ENCODE measurements around the gene NTRK2.

NTRK2 gene

DNA sequence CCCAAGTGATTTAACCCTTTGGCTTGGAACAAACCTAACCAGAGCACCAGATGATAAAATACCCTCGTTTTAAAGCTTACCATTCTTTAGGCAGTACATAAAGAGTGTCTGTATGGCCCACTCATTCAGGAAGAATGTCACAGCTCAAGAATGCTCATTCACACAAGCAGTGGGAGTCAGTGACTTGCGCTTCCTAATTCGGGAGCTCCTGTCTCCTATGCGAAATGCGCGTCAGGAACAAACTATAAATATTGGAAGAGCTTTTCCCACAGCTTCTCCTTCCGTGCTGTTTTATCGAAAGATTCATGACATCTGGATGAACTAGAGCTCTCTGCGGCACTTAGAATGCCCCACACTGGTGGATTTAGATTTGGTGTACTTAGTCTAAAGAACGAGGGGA, 66.6 kb downstream of the NTRK2 start:
- H3K27ac Mint-ChIP-seq, result no peak overlapping the region
- no peak overlapping the region for H3K4me3 Mint-ChIP-seq
- no peak for DNase-seq
- ATAC-seq (replicated peaks), result no peak
- peaks cover 0 to 5% of the 10 kb centered on the region in 2 donors for H3K9me3 Mint-ChIP-seq
- H3K27me3 Mint-ChIP-seq, result peaks cover 0 to 5% of the 10 kb centered on the region in 2 donors
- H3K36me3 Mint-ChIP-seq, result no peaks in the 10 kb centered on the region
- no peaks in the 10 kb centered on the region for H3K4me1 Mint-ChIP-seq

DNA sequence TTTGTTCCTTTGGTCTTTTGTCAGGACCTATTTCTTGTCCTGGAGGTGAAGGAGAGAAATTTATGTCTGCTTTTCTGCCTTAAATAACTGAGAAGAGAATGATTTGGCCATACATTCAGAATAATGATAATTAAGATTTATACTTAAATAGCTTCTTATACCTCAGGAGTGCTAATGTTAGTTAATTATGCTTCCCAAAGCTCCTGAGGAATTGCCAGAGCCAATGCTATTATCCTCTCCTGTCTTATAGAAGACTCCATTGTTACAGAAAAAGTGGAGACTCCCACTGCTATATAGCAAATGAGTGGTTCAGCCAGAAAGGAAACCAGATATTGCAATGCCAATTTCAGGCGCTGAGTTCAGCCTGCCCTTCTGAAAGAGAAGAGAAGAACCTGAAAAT, 67.0 kb downstream of the NTRK2 start:
- Mint-ChIP-seq H3K4me1 (no peaks in the 10 kb centered on the region), H3K27me3 (peaks cover 0 to 5% of the 10 kb centered on the region in 2 donors), H3K9me3 (peaks cover 0 to 5% of the 10 kb centered on the region in 2 donors), H3K36me3 (no peaks in the 10 kb centered on the region), H3K27ac (no peak overlapping the region), H3K4me3 (no peak overlapping the region)
- ATAC-seq (replicated peaks) (no peak), DNase-seq (no peak)

GRCh38 chr9:84738353-84738752, 68.8 kb downstream of the NTRK2 start:
- H3K9me3 Mint-ChIP-seq, result peaks cover 0 to 5% of the 10 kb centered on the region in 2 donors
- H3K27ac Mint-ChIP-seq, result no peak overlapping the region
- DNase-seq (no peak), ATAC-seq (replicated peaks) (no peak)
- no peaks in the 10 kb centered on the region for H3K36me3 Mint-ChIP-seq
- no peaks in the 10 kb centered on the region for H3K4me1 Mint-ChIP-seq
- H3K27me3 Mint-ChIP-seq, result peaks cover 0 to 5% of the 10 kb centered on the region in 2 donors
- no peak overlapping the region for H3K4me3 Mint-ChIP-seq

GRCh38 chr9:84742261-84742660, 72.7 kb downstream of the NTRK2 start:
- Mint-ChIP-seq H3K27me3 (no peaks in the 10 kb centered on the region), H3K9me3 (no peaks in the 10 kb centered on the region), H3K4me3 (no peak overlapping the region), H3K36me3 (no peaks in the 10 kb centered on the region), H3K4me1 (no peaks in the 10 kb centered on the region), H3K27ac (no peak overlapping the region)
- DNase-seq, result no peak
- ATAC-seq (replicated peaks), result no peak

DNA sequence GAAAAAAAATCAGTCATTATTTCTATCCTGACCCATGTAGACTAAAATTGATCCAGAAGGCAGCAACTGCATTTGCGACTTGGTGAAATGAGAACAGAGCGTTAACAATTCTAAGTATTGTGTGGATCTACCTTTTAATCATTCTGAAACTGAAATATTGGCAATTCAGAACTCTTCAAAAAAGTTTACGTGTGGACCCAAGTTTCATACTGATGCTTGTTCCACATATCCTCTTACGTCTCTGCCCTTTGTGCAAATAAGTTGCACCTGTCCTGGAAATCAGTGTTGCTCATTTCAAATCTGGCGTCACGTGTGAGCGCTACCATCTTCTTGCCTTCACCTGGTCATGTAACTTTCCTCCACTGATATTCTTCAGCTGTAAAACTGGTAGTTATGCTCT, 74.7 kb downstream of the NTRK2 start:
- peak in 1 of 2 donors; percentile 39 for ATAC-seq (replicated peaks)
- H3K9me3 Mint-ChIP-seq, result no peaks in the 10 kb centered on the region
- no peak overlapping the region for H3K4me3 Mint-ChIP-seq
- H3K4me1 Mint-ChIP-seq, result no peaks in the 10 kb centered on the region
- no peak overlapping the region for H3K27ac Mint-ChIP-seq
- no peaks in the 10 kb centered on the region for H3K27me3 Mint-ChIP-seq
- H3K36me3 Mint-ChIP-seq, result no peaks in the 10 kb centered on the region
- no peak for DNase-seq

DNA sequence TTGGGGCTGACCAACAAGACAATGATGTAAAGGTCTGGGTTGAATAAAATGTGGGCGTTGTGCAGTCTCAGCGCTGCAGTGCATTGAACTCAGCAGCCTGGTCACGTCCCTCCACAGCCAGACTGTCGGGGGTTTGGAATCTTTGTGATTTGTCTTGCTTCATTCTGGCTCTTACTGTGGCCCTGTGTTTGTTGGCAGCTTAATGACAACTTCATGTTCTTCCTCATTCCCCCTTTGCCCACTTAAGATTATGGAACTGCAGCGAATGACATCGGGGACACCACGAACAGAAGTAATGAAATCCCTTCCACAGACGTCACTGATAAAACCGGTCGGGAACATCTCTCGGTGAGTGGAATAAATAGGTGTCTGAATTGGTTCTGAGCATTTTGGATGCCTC, 75.2 kb downstream of the NTRK2 start:
- no peak for ATAC-seq (replicated peaks)
- H3K4me1 Mint-ChIP-seq, result no peaks in the 10 kb centered on the region
- H3K27me3 Mint-ChIP-seq, result no peaks in the 10 kb centered on the region
- H3K27ac Mint-ChIP-seq, result no peak overlapping the region
- no peak for DNase-seq
- H3K4me3 Mint-ChIP-seq, result no peak overlapping the region
- H3K36me3 Mint-ChIP-seq, result no peaks in the 10 kb centered on the region
- H3K9me3 Mint-ChIP-seq, result no peaks in the 10 kb centered on the region

- DNase-seq (no peak), ATAC-seq (replicated peaks) (peak in 1 of 2 donors; percentile 69)
- Mint-ChIP-seq H3K9me3 (no peaks in the 10 kb centered on the region), H3K27ac (no peak overlapping the region), H3K27me3 (no peaks in the 10 kb centered on the region), H3K4me3 (no peak overlapping the region), H3K4me1 (no peaks in the 10 kb centered on the region), H3K36me3 (no peaks in the 10 kb centered on the region)
Observed at GRCh38 chr9:84748112-84748511, 78.6 kb downstream of the NTRK2 start.

DNA sequence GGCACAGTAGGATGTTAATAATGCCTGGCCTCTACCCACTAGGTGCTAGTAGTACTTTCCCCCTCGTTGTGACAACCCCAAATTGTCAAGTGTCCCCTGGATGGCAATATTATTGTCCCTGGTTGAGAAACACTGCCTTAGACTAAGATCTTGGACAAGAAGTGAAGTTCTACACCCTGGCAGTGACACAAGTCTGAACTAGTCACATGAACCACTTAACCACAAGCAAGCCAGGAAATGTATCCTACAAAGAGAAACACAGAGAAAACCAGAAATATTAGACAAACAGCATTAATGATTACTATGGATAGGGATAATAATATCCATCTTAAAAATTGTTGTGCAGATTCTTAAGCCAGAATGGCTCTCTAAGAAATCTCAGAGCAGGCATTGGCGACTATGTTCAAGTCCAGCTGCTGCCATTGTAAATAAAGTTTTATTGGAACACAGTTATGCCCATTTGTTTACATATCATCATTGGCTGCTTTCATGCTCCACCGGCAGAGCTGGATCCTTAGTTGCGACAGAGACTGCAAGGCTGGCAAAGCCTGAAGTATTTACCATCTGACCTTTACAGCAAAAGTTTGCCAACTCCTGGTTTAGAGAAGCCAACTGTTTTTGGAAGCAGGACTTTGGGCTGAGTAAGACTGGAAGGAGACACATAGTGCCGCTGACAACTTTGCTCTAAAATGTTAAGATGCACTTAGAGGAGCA, 80.8 kb downstream of the NTRK2 start:
- no peaks in the 10 kb centered on the region for H3K9me3 Mint-ChIP-seq
- DNase-seq (no peak), ATAC-seq (replicated peaks) (no peak)

GRCh38 chr9:84751921-84752320, 82.4 kb downstream of the NTRK2 start:
- Mint-ChIP-seq H3K9me3 (no peaks in the 10 kb centered on the region), H3K36me3 (no peaks in the 10 kb centered on the region), H3K27ac (no peak overlapping the region), H3K4me3 (no peak overlapping the region), H3K4me1 (peaks cover 0 to 8% of the 10 kb centered on the region in 2 donors), H3K27me3 (no peaks in the 10 kb centered on the region)
- ATAC-seq (replicated peaks) (no peak), DNase-seq (no peak)

More for the DNA sequence above, 80.8 kb downstream of the NTRK2 start:
- H3K4me1 Mint-ChIP-seq, result peaks cover 0 to 8% of the 10 kb centered on the region in 2 donors
- H3K27me3 Mint-ChIP-seq, result no peaks in the 10 kb centered on the region
- no peak overlapping the region for H3K4me3 Mint-ChIP-seq
- H3K27ac Mint-ChIP-seq, result no peak overlapping the region
- no peaks in the 10 kb centered on the region for H3K36me3 Mint-ChIP-seq

DNA sequence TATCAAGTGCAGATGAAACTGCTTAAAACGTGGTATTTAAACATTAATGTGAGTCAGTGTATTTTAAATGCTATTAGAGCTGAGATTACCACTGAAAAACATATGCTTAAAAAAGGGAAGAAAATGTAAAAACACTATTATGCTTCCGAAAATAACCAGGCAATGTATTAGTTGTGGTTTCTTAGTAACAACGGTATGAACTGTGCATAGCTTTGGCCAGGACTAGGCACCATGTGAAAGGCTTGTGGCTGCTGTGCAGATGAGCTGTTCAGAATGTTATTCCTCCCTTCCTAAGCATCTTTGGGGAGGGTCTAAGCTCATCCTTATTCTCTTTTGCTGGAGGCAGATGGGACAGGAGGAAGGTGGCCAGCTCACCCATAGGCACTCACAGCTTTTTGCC, 84.9 kb downstream of the NTRK2 start:
- ATAC-seq (replicated peaks) (no peak), DNase-seq (no peak)
- Mint-ChIP-seq H3K27me3 (no peaks in the 10 kb centered on the region), H3K4me1 (peaks cover 4 to 9% of the 10 kb centered on the region in 2 donors), H3K36me3 (no peaks in the 10 kb centered on the region), H3K27ac (no peak overlapping the region), H3K9me3 (no peaks in the 10 kb centered on the region), H3K4me3 (no peak overlapping the region)

- no peak for ATAC-seq (replicated peaks)
- H3K27me3 Mint-ChIP-seq, result no peaks in the 10 kb centered on the region
- no peaks in the 10 kb centered on the region for H3K9me3 Mint-ChIP-seq
- DNase-seq, result no peak
- no peaks in the 10 kb centered on the region for H3K36me3 Mint-ChIP-seq
- H3K4me3 Mint-ChIP-seq, result no peak overlapping the region
- peaks cover 4 to 13% of the 10 kb centered on the region in 2 donors for H3K4me1 Mint-ChIP-seq
- H3K27ac Mint-ChIP-seq, result no peak overlapping the region
Observed at GRCh38 chr9:84754881-84755280, 85.4 kb downstream of the NTRK2 start.

DNA sequence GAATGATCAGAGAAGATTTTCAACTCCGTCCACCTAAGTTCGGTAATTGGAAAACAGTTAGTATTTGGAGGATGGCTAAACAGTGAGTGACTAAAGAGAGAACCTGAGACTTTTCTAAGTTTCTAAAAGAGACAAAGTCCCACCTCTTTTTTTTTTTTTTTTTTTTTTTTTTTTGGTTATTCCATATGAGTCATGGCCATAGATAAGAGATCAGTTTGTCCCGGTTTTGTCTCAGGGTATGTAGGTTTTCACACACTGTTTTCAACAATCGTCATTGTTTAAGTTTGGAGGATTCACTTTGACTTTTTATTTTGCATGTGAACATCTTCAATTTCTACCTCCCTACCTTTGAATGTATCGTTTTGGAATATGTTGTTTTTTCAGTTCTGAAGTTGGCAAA, 85.9 kb downstream of the NTRK2 start:
- Mint-ChIP-seq H3K27ac (no peak overlapping the region), H3K36me3 (no peaks in the 10 kb centered on the region), H3K9me3 (no peaks in the 10 kb centered on the region), H3K4me1 (peaks cover 4 to 14% of the 10 kb centered on the region in 2 donors), H3K27me3 (no peaks in the 10 kb centered on the region), H3K4me3 (no peak overlapping the region)
- DNase-seq, result no peak
- ATAC-seq (replicated peaks), result no peak

DNA sequence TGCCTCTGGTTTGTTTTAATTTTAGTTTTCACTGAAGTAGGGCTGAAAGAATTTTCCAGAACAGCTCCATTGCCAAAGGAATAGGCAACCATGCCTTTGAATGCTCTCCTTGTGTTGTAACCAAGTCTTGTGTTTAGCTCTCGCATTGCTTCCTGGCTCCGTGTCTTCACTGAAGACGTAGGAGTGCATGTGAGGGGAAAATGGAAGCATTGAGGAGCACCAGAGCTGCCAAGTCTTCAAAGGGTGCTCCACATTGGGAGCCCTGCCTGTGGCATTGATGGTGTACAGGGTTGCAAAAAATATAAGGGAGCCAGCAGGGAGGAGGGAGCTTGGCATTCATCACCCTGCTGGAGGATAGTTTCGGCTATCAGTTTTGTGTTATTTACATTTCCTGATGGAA, 86.6 kb downstream of the NTRK2 start:
- H3K4me1 Mint-ChIP-seq, result peaks cover 6 to 14% of the 10 kb centered on the region in 2 donors
- ATAC-seq (replicated peaks) (no peak), DNase-seq (no peak)
- H3K4me3 Mint-ChIP-seq, result no peak overlapping the region
- no peak overlapping the region for H3K27ac Mint-ChIP-seq
- H3K36me3 Mint-ChIP-seq, result no peaks in the 10 kb centered on the region
- H3K9me3 Mint-ChIP-seq, result no peaks in the 10 kb centered on the region
- H3K27me3 Mint-ChIP-seq, result peaks cover 0 to 3% of the 10 kb centered on the region in 2 donors

- ATAC-seq (replicated peaks) (no peak), DNase-seq (no peak)
- H3K27me3 Mint-ChIP-seq, result peaks cover 0 to 4% of the 10 kb centered on the region in 2 donors
- no peak overlapping the region for H3K27ac Mint-ChIP-seq
- peaks cover 6 to 14% of the 10 kb centered on the region in 2 donors for H3K4me1 Mint-ChIP-seq
- H3K9me3 Mint-ChIP-seq, result no peaks in the 10 kb centered on the region
- H3K4me3 Mint-ChIP-seq, result no peak overlapping the region
- H3K36me3 Mint-ChIP-seq, result no peaks in the 10 kb centered on the region
Observed at GRCh38 chr9:84756731-84757130, 87.2 kb downstream of the NTRK2 start.

- H3K27ac Mint-ChIP-seq, result peak overlapping the region; percentile 79
- no peak overlapping the region for H3K4me3 Mint-ChIP-seq
- ATAC-seq (replicated peaks) (peak in 1 of 2 donors; percentile 7), DNase-seq (no peak)
- peaks cover 6 to 14% of the 10 kb centered on the region in 2 donors for H3K4me1 Mint-ChIP-seq
- peaks cover 0 to 3% of the 10 kb centered on the region in 2 donors for H3K9me3 Mint-ChIP-seq
- H3K36me3 Mint-ChIP-seq, result peaks cover 0 to 2% of the 10 kb centered on the region in 2 donors
- peaks cover 4 to 7% of the 10 kb centered on the region in 2 donors for H3K27me3 Mint-ChIP-seq
Observed at GRCh38 chr9:84758817-84759216, 89.3 kb downstream of the NTRK2 start.
